Liver (tissue), 3 donors: ENCODE measurements around the gene CHADL.

ENCODE experiments used
- EGR1 ChIP-seq, 2 donors: IDR thresholded peaks; 2 replicates each; pipeline ENCODE4 v1.6.1; 2016 to 2018; ENCODE audit warnings: antibody characterized with exemption in 2 of 2, low read depth in 2 of 2
- TF ChIP-seq, protein P1 (sequence below): fragments of 150-350 bp; IDR thresholded peaks from 2 replicates; pipeline ENCODE4 v1.5.1; 2017; ENCODE audit warnings: improper control_type of control experiment, low read depth, low read length; ENCODE audit not compliant: missing input control
- TF ChIP-seq, protein P2 (sequence below): IDR thresholded peaks from 2 replicates; pipeline ENCODE4 v1.6.1; 2016; ENCODE audit warnings: antibody characterized with exemption
- donor health status: healthy.
- donor health status: healthy.

DNA sequence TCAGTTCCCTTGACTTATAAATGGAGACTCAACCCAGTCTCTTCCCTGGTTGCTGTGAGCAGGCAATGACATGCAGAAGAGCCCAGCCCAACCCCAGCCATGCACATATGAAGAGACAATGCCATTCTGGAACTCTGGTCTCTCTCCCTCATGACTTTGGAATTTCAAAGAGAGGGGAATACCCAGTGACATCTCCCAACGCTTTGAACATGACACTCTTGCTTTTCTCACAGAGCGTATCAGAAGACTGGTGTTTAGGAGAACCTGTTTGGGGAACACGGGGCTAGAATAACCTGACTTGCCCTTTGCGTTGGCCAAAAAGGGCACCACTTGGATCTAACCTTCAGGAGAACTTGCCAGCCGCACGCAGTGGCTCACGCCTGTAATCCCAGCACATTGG is 32.4 kb upstream of the CHADL start:
- TF ChIP-seq, protein P1, sequence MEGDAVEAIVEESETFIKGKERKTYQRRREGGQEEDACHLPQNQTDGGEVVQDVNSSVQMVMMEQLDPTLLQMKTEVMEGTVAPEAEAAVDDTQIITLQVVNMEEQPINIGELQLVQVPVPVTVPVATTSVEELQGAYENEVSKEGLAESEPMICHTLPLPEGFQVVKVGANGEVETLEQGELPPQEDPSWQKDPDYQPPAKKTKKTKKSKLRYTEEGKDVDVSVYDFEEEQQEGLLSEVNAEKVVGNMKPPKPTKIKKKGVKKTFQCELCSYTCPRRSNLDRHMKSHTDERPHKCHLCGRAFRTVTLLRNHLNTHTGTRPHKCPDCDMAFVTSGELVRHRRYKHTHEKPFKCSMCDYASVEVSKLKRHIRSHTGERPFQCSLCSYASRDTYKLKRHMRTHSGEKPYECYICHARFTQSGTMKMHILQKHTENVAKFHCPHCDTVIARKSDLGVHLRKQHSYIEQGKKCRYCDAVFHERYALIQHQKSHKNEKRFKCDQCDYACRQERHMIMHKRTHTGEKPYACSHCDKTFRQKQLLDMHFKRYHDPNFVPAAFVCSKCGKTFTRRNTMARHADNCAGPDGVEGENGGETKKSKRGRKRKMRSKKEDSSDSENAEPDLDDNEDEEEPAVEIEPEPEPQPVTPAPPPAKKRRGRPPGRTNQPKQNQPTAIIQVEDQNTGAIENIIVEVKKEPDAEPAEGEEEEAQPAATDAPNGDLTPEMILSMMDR: no peak
- no peak for TF ChIP-seq EGR1 (IDR thresholded peaks at IDR 0.05; ENCODE audit: low read depth in 2 of 2)
- TF ChIP-seq, protein P2, sequence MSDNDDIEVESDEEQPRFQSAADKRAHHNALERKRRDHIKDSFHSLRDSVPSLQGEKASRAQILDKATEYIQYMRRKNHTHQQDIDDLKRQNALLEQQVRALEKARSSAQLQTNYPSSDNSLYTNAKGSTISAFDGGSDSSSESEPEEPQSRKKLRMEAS: no peak
